Fibroblast of lung (primary cell): ENCODE data around the gene TCTN1. TPM values are rescaled to one million over a fixed set of nuclear protein-coding genes. Genes with fewer than 3 reads are reported as not detected.

Source experiments
- DNase-seq, 2 donors: peaks; one replicate each; pipeline versions ENCODE4 v3.0.0 to v3.0.0-alpha.2; 2010; ENCODE audit warnings: low read depth in 2 of 2
- H2AFZ ChIP-seq: 2 replicates; pipeline ENCODE4 v1.5.1; 2012; ENCODE audit warnings: low read length, control low read depth, inconsistent platforms
- H3K27ac ChIP-seq: 2 replicates; pipeline ENCODE4 v1.5.1; 2011; ENCODE audit warnings: low read length, control low read depth; ENCODE audit not compliant: insufficient read depth
- H3K27me3 ChIP-seq: 2 replicates; pipeline ENCODE4 v1.5.1; 2011; ENCODE audit warnings: mild to moderate bottlenecking, low read length; ENCODE audit not compliant: control insufficient read depth, insufficient read depth
- H3K36me3 ChIP-seq: 2 replicates; pipeline ENCODE4 v1.5.1; 2011; ENCODE audit warnings: low read length; ENCODE audit not compliant: control insufficient read depth, insufficient read depth
- H3K4me1 ChIP-seq: 2 replicates; pipeline ENCODE4 v1.5.1; 2011; ENCODE audit warnings: low read length; ENCODE audit not compliant: control insufficient read depth, insufficient read depth; ENCODE audit errors: extremely low read depth
- H3K4me2 ChIP-seq: 2 replicates; pipeline ENCODE4 v1.5.1; 2011; ENCODE audit warnings: low read length, control low read depth; ENCODE audit not compliant: insufficient read depth; ENCODE audit errors: extremely low read depth
- H3K4me3 ChIP-seq, 4 experiments: fragments of 200-600 bp in 1 of 4; sonication (generic) in 1 of 4; replicated peaks in 1 of 4; 2 replicates each; pipeline ENCODE4 v1.5.1; 2011 to 2016; ENCODE audit warnings: low read length in 4 of 4, low read depth in 3 of 4, mild to moderate bottlenecking in 3 of 4, control low read depth in 2 of 4, inconsistent platforms in 1 of 4, mixed read lengths in 1 of 4; ENCODE audit not compliant: insufficient read depth in 1 of 4; ENCODE audit errors: control extremely low read depth in 1 of 4
- H3K79me2 ChIP-seq: 2 replicates; pipeline ENCODE4 v1.5.1; 2012; ENCODE audit warnings: mild to moderate bottlenecking, low read length, inconsistent platforms; ENCODE audit not compliant: control insufficient read depth, insufficient read depth
- H3K9ac ChIP-seq: 2 replicates; pipeline ENCODE4 v1.5.1; 2011; ENCODE audit warnings: mild to moderate bottlenecking, low read length, control low read depth; ENCODE audit not compliant: insufficient read depth
- H3K9me3 ChIP-seq: 2 replicates; pipeline ENCODE4 v1.5.1; 2012; ENCODE audit warnings: low read depth, low read length; ENCODE audit not compliant: control insufficient read depth, insufficient read depth
- H4K20me1 ChIP-seq: 2 replicates; pipeline ENCODE4 v1.5.1; 2011; ENCODE audit warnings: low read length; ENCODE audit not compliant: control insufficient read depth, insufficient read depth; ENCODE audit errors: extremely low read depth
- EZH2 ChIP-seq: IDR thresholded peaks from 2 replicates; pipeline ENCODE4 v1.5.1; 2012; ENCODE audit warnings: low read length, control low read depth, mild to moderate bottlenecking; ENCODE audit errors: missing control alignments
- polyA plus RNA-seq, 2 donors: library from polyadenylated mRNA; depleted of rRNA in 1 of 2; stranded (reverse) in 1 of 2; unstranded in 1 of 2; fragments of >200 nt; gene quantifications; 2 replicates each; pipeline ENCODE4 v1.2.1, GENCODE V29; 2011 to 2012; ENCODE audit warnings: missing spikeins in 1 of 2
- total RNA-seq: library from RNA; depleted of rRNA; stranded (reverse); fragments of >200 nt; gene quantifications from 2 replicates; pipeline ENCODE4 v1.2.1, GENCODE V29; 2014
- TF ChIP-seq, protein P1 (sequence below), 2 donors: IDR thresholded peaks in 1 of 2; conservative IDR thresholded peaks in 1 of 2; 1 replicate in 1 of 2; 2 replicates in 1 of 2; pipeline ENCODE4 v1.5.1; 2011 to 2012; ENCODE audit warnings: low read length in 2 of 2, control low read depth in 1 of 2, inconsistent platforms in 1 of 2, low read depth in 1 of 2, mild to moderate bottlenecking in 1 of 2

Gene TCTN1
- total and polyA plus RNA-seq, 2 donors (not counting 1 experiment from before 2014, with no cell fraction given) = 25.0 to 27.4 TPM

DNA sequence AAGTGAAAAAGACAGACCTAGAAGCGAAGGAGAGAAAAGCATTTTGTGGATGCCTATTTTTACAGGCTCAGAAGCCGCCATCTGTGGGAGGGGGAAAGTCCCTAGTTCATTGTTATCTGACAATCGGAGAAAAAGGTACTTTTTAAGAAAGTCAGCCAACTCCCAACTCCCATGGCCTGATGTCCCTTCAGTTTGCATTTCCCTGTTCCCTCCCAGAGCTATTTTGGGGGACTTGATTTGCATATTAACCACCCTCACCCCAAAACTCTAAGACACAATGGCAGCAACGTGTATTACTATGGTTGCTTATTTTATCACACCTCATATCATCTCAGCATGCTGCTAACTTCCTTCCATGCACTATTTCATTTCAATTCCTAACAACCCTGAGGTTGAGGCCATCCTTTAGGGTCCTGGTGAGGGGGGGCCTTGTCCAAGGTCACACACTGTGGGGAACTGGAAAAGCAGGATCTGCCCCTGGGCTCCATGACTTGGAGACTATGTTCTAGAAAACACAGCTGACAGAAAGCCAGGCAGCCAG lies 56.3 kb downstream of the TCTN1 start:
- no peaks in the 10 kb centered on the region for H3K9me3 ChIP-seq

DNA sequence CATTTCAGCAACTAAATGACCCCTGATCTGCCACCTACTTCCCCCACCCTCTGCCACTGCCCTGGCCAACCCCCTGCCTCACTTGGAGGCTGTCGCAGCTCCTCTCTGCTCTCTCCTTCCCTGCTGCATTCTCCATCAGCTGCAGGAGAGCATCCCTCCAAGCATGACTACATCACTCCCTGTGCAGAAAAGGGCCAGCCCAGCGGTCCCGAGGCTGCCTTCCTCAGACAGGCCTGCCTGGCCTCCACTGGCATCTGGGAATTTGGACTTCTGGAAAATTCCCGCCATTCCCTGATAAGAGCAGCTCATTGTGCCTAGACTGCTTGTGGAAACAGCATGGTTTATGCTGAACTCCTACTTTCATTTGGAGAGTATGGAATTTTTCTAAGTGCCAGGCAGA lies 62.2 kb downstream of the TCTN1 start:
- Histone ChIP-seq H3K4me1 (no peaks in the 10 kb centered on the region), H3K4me3 (no peak overlapping the region), H3K79me2 (no peaks in the 10 kb centered on the region), H2AFZ (no peak overlapping the region), H3K9me3 (no peaks in the 10 kb centered on the region), H3K9ac (no peak overlapping the region), H4K20me1 (no peaks in the 10 kb centered on the region), H3K4me2 (no peak overlapping the region), H3K27me3 (no peaks in the 10 kb centered on the region), H3K36me3 (no peaks in the 10 kb centered on the region), H3K27ac (no peak overlapping the region)
- no peak for DNase-seq
- TF ChIP-seq, protein P1, sequence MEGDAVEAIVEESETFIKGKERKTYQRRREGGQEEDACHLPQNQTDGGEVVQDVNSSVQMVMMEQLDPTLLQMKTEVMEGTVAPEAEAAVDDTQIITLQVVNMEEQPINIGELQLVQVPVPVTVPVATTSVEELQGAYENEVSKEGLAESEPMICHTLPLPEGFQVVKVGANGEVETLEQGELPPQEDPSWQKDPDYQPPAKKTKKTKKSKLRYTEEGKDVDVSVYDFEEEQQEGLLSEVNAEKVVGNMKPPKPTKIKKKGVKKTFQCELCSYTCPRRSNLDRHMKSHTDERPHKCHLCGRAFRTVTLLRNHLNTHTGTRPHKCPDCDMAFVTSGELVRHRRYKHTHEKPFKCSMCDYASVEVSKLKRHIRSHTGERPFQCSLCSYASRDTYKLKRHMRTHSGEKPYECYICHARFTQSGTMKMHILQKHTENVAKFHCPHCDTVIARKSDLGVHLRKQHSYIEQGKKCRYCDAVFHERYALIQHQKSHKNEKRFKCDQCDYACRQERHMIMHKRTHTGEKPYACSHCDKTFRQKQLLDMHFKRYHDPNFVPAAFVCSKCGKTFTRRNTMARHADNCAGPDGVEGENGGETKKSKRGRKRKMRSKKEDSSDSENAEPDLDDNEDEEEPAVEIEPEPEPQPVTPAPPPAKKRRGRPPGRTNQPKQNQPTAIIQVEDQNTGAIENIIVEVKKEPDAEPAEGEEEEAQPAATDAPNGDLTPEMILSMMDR (conservative IDR thresholded peaks at IDR 0.05 in 1 of 2, IDR thresholded peaks at IDR 0.05 in 1 of 2; ENCODE audit: low read depth in 1 of 2, low read length in 2 of 2) = no peak
- TF ChIP-seq EZH2 = no peak

More for the DNA sequence above, 56.3 kb downstream of the TCTN1 start:
- Histone ChIP-seq H3K27me3 (no peaks in the 10 kb centered on the region), H3K4me2 (no peak overlapping the region), H2AFZ (no peak overlapping the region), H3K9ac (no peak overlapping the region), H4K20me1 (no peaks in the 10 kb centered on the region), H3K36me3 (no peaks in the 10 kb centered on the region), H3K4me3 (no peak overlapping the region), H3K27ac (no peak overlapping the region), H3K4me1 (no peaks in the 10 kb centered on the region), H3K79me2 (no peaks in the 10 kb centered on the region)
- no peak for TF ChIP-seq EZH2
- TF ChIP-seq, protein P1 (conservative IDR thresholded peaks at IDR 0.05 in 1 of 2, IDR thresholded peaks at IDR 0.05 in 1 of 2; ENCODE audit: low read depth in 1 of 2, low read length in 2 of 2) = no peak
- no peak for DNase-seq

DNA sequence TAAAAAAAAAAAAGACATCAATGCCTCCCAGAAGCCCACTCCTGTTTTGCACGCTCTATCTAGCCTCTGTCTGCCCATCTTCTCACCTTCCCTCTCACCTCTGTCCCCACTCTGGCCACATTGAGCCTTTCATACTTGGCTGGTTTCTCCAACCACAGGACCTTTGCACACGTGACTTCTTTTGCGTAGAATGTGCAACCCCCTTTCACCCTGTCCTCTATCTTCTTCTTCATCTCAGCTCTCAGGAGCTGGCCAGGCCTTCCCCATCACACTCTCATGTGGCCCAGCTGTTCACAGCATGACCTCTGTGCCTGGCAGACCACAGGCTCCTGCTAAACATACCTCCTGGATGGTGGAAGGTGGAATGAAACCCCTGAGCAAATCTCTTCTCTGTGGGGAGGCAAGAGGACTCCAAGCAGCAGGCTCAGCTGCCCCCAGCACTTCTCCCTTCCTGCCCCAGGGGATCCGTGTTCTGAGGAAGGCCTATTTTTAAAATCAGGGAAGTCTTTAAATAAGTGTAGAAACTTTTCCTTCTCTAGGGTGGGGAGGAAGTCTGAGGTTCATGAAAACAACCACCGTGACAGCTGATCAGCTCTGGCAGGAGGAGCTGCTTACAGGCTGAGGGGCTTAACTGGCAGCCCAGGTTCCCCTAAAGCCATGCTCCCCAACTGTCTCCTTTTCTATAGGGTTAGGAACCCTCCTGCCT lies 63.4 kb downstream of the TCTN1 start:
- DNase-seq = no peak
- H3K27ac ChIP-seq = no peak overlapping the region

More for the DNA sequence above, 63.4 kb downstream of the TCTN1 start:
- Histone ChIP-seq H3K36me3 (no peaks in the 10 kb centered on the region), H3K9me3 (no peaks in the 10 kb centered on the region), H3K4me2 (no peak overlapping the region), H3K27me3 (no peaks in the 10 kb centered on the region), H4K20me1 (no peaks in the 10 kb centered on the region), H3K4me1 (no peaks in the 10 kb centered on the region), H3K4me3 (no peak overlapping the region), H3K9ac (no peak overlapping the region), H3K79me2 (no peaks in the 10 kb centered on the region), H2AFZ (no peak overlapping the region)
- TF ChIP-seq, protein P1 (conservative IDR thresholded peaks at IDR 0.05 in 1 of 2, IDR thresholded peaks at IDR 0.05 in 1 of 2; ENCODE audit: low read depth in 1 of 2, low read length in 2 of 2) = no peak
- no peak for TF ChIP-seq EZH2
